ENCODE data around the gene HELB.

HELB gene

GRCh38 chr12:66354291-66354690 lies 52.0 kb downstream of the HELB start:
- Histone ChIP-seq H3K9ac (ENCODE audit: low read depth, low read length) (no peak overlapping the region), H3K36me3 (ENCODE audit: insufficient read depth, low read length) (no peaks in the 10 kb centered on the region), H3K4me1 (ENCODE audit: insufficient read depth, low read length) (peaks cover 5% of the 10 kb centered on the region), H3K9me3 (ENCODE audit: control insufficient read depth, insufficient read depth, low read length) (no peaks in the 10 kb centered on the region)

GRCh38 chr12:66359300-66359699 lies 57.0 kb downstream of the HELB start:
- Histone ChIP-seq H3K4me1 (ENCODE audit: insufficient read depth, low read length) (peaks cover 5% of the 10 kb centered on the region), H3K9ac (ENCODE audit: low read depth, low read length) (no peak overlapping the region), H3K9me3 (ENCODE audit: control insufficient read depth, insufficient read depth, low read length) (no peaks in the 10 kb centered on the region), H3K36me3 (ENCODE audit: insufficient read depth, low read length) (no peaks in the 10 kb centered on the region)

GRCh38 chr12:66361703-66362102 lies 59.4 kb downstream of the HELB start:
- Histone ChIP-seq H3K4me1 (ENCODE audit: insufficient read depth, low read length) (peaks cover 5% of the 10 kb centered on the region), H3K9me3 (ENCODE audit: control insufficient read depth, insufficient read depth, low read length) (no peaks in the 10 kb centered on the region), H3K9ac (ENCODE audit: low read depth, low read length) (no peak overlapping the region), H3K36me3 (ENCODE audit: insufficient read depth, low read length) (no peaks in the 10 kb centered on the region)

- Histone ChIP-seq H3K36me3 (ENCODE audit: insufficient read depth, low read length) (no peaks in the 10 kb centered on the region), H3K4me1 (ENCODE audit: insufficient read depth, low read length) (no peaks in the 10 kb centered on the region), H3K9ac (ENCODE audit: low read depth, low read length) (no peak overlapping the region), H3K9me3 (ENCODE audit: control insufficient read depth, insufficient read depth, low read length) (no peaks in the 10 kb centered on the region)
These were observed 63.6 kb downstream of the HELB start for GRCh38 chr12:66365718-66366490.

- no peak overlapping the region for H3K9ac ChIP-seq (ENCODE audit: low read depth, low read length)
- no peaks in the 10 kb centered on the region for H3K36me3 ChIP-seq (ENCODE audit: insufficient read depth, low read length)
- H3K9me3 ChIP-seq (ENCODE audit: control insufficient read depth, insufficient read depth, low read length) = no peaks in the 10 kb centered on the region
These were observed 64.8 kb downstream of the HELB start for GRCh38 chr12:66367015-66367667.

GRCh38 chr12:66371982-66372381 lies 69.7 kb downstream of the HELB start:
- Histone ChIP-seq H3K4me1 (ENCODE audit: insufficient read depth, low read length) (no peaks in the 10 kb centered on the region), H3K36me3 (ENCODE audit: insufficient read depth, low read length) (no peaks in the 10 kb centered on the region), H3K9ac (ENCODE audit: low read depth, low read length) (no peak overlapping the region), H3K9me3 (ENCODE audit: control insufficient read depth, insufficient read depth, low read length) (no peaks in the 10 kb centered on the region)

More at GRCh38 chr12:66367015-66367667, 64.8 kb downstream of the HELB start:
- no peaks in the 10 kb centered on the region for H3K4me1 ChIP-seq (ENCODE audit: insufficient read depth, low read length)

- Histone ChIP-seq H3K4me1 (ENCODE audit: insufficient read depth, low read length) (no peaks in the 10 kb centered on the region), H3K36me3 (ENCODE audit: insufficient read depth, low read length) (no peaks in the 10 kb centered on the region), H3K9ac (ENCODE audit: low read depth, low read length) (no peak overlapping the region), H3K9me3 (ENCODE audit: control insufficient read depth, insufficient read depth, low read length) (no peaks in the 10 kb centered on the region)
These were observed 73.3 kb downstream of the HELB start for GRCh38 chr12:66375560-66375959.

GRCh38 chr12:66379616-66380015 lies 77.3 kb downstream of the HELB start:
- no peak overlapping the region for H3K9ac ChIP-seq (ENCODE audit: low read depth, low read length)
- H3K9me3 ChIP-seq (ENCODE audit: control insufficient read depth, insufficient read depth, low read length) = no peaks in the 10 kb centered on the region
- H3K36me3 ChIP-seq (ENCODE audit: insufficient read depth, low read length) = no peaks in the 10 kb centered on the region
- no peaks in the 10 kb centered on the region for H3K4me1 ChIP-seq (ENCODE audit: insufficient read depth, low read length)

- H3K9ac ChIP-seq (ENCODE audit: low read depth, low read length) = no peak overlapping the region
- H3K36me3 ChIP-seq (ENCODE audit: insufficient read depth, low read length) = no peaks in the 10 kb centered on the region
- no peaks in the 10 kb centered on the region for H3K4me1 ChIP-seq (ENCODE audit: insufficient read depth, low read length)
- no peaks in the 10 kb centered on the region for H3K9me3 ChIP-seq (ENCODE audit: control insufficient read depth, insufficient read depth, low read length)
These were observed 78.7 kb downstream of the HELB start for GRCh38 chr12:66380769-66381535.

- H3K36me3 ChIP-seq (ENCODE audit: insufficient read depth, low read length) = no peaks in the 10 kb centered on the region
- peaks cover 2% of the 10 kb centered on the region; the same call in 1 of the 2 replicates for H3K9me3 ChIP-seq (ENCODE audit: control insufficient read depth, insufficient read depth, low read length)
- H3K9ac ChIP-seq (ENCODE audit: low read depth, low read length) = no peak overlapping the region
- no peaks in the 10 kb centered on the region for H3K4me1 ChIP-seq (ENCODE audit: insufficient read depth, low read length)
These were observed 84.8 kb downstream of the HELB start for GRCh38 chr12:66387117-66387516.
